Ecto neural progenitor cell (in vitro differentiated cells): ENCODE measurements around the gene MEX3B.
"Not testable (repeated sequence)": the region's sequence is repeated elsewhere in the genome, so short reads cannot be mapped to it uniquely, and the experiment has no call there.

Experiments used
- DNase-seq: peaks from one replicate; pipeline ENCODE4 v3.0.0-alpha.2; 2018; ENCODE audit warnings: low spot score

Gene MEX3B

GRCh38 chr15:82005239-82005638, 40.6 kb downstream of the MEX3B start:
- DNase-seq: no peak

GRCh38 chr15:82003916-82004315, 41.9 kb downstream of the MEX3B start:
- no peak for DNase-seq

GRCh38 chr15:81995081-81995480, 50.7 kb downstream of the MEX3B start:
- DNase-seq: not testable (repeated sequence)

- no peak for DNase-seq
Observed at GRCh38 chr15:81992523-81992922, 53.3 kb downstream of the MEX3B start.
